ENCODE measurements around the gene ADGRG7.

ADGRG7 gene

GRCh38 chr3:100591411-100591810, 18.0 kb upstream of the ADGRG7 start:
- Histone ChIP-seq H3K27me3 (ENCODE audit: control insufficient read depth, insufficient read depth, low read length) (no peaks in the 10 kb centered on the region), H3K4me3 (ENCODE audit: low read depth, low read length) (no peak overlapping the region), H3K9ac (no peak overlapping the region), H3K79me2 (no peaks in the 10 kb centered on the region), H3K9me3 (ENCODE audit: control insufficient read depth, low read length) (no peaks in the 10 kb centered on the region), H3K36me3 (ENCODE audit: control insufficient read depth, insufficient read depth, low read length) (no peaks in the 10 kb centered on the region), H3K4me1 (peaks cover 2% of the 10 kb centered on the region), H3K4me2 (ENCODE audit: low read length) (no peak overlapping the region), H2AFZ (no peak overlapping the region), H3K27ac (no peak overlapping the region)
- no peak for TF ChIP-seq CTCF (IDR thresholded peaks at IDR 0.05)

- Histone ChIP-seq H3K4me2 (ENCODE audit: low read length) (no peak overlapping the region), H3K9me3 (ENCODE audit: control insufficient read depth, low read length) (no peaks in the 10 kb centered on the region), H3K36me3 (ENCODE audit: control insufficient read depth, insufficient read depth, low read length) (no peaks in the 10 kb centered on the region), H3K9ac (no peak overlapping the region), H3K27me3 (ENCODE audit: control insufficient read depth, insufficient read depth, low read length) (no peaks in the 10 kb centered on the region), H3K4me3 (ENCODE audit: low read depth, low read length) (no peak overlapping the region), H3K4me1 (no peaks in the 10 kb centered on the region), H3K27ac (no peak overlapping the region), H2AFZ (no peak overlapping the region), H3K79me2 (no peaks in the 10 kb centered on the region)
- TF ChIP-seq CTCF (IDR thresholded peaks at IDR 0.05), result no peak
Observed at GRCh38 chr3:100600181-100601042, 9.0 kb upstream of the ADGRG7 start.

- H3K9ac ChIP-seq, result no peak overlapping the region
- no peak overlapping the region for H3K4me3 ChIP-seq (ENCODE audit: low read depth, low read length)
- no peak overlapping the region for H3K27ac ChIP-seq
- no peaks in the 10 kb centered on the region for H3K36me3 ChIP-seq (ENCODE audit: control insufficient read depth, insufficient read depth, low read length)
- no peak for TF ChIP-seq CTCF (IDR thresholded peaks at IDR 0.05)
- no peaks in the 10 kb centered on the region for H3K4me1 ChIP-seq
- H3K27me3 ChIP-seq (ENCODE audit: control insufficient read depth, insufficient read depth, low read length), result no peaks in the 10 kb centered on the region
- H2AFZ ChIP-seq, result peak overlapping the region; percentile 46
- no peaks in the 10 kb centered on the region for H3K9me3 ChIP-seq (ENCODE audit: control insufficient read depth, low read length)
- H3K79me2 ChIP-seq, result no peaks in the 10 kb centered on the region
- no peak overlapping the region for H3K4me2 ChIP-seq (ENCODE audit: low read length)
Observed at GRCh38 chr3:100602506-100603444, 6.6 kb upstream of the ADGRG7 start.

GRCh38 chr3:100603469-100603868, 5.9 kb upstream of the ADGRG7 start:
- Histone ChIP-seq H3K4me3 (ENCODE audit: low read depth, low read length) (no peak overlapping the region), H3K4me1 (no peaks in the 10 kb centered on the region), H3K27me3 (ENCODE audit: control insufficient read depth, insufficient read depth, low read length) (no peaks in the 10 kb centered on the region), H3K36me3 (ENCODE audit: control insufficient read depth, insufficient read depth, low read length) (no peaks in the 10 kb centered on the region), H3K9ac (no peak overlapping the region), H3K27ac (no peak overlapping the region), H3K79me2 (no peaks in the 10 kb centered on the region), H2AFZ (peak overlapping the region; percentile 46), H3K4me2 (ENCODE audit: low read length) (no peak overlapping the region), H3K9me3 (ENCODE audit: control insufficient read depth, low read length) (no peaks in the 10 kb centered on the region)
- no peak for TF ChIP-seq CTCF (IDR thresholded peaks at IDR 0.05)
